Mucosa of gallbladder (tissue), 1 donor: ENCODE results near the gene FSTL5. TPM values are rescaled to one million over a fixed set of nuclear protein-coding genes. Genes with fewer than 3 reads are reported as not detected.
"Not testable (repeated sequence)": the region's sequence is repeated elsewhere in the genome, so short reads cannot be mapped to it uniquely, and the experiment has no call there.

Source experiments
- DNase-seq: peaks from one replicate; pipeline ENCODE4 v3.0.0-alpha.2; 2020; ENCODE audit warnings: low spot score
- total RNA-seq: library from RNA; stranded (reverse); gene quantifications from one replicate; pipeline ENCODE4 v1.2.1, GENCODE V29; 2021
- donor health status: DM: no; HTN: no; CAD: no.

The FSTL5 gene
- total RNA-seq, 1 donor from 2014 or later: 0.03 TPM

- no peak for DNase-seq
These were observed 322.0 kb downstream of the FSTL5 start for GRCh38 chr4:161841759-161842158.

- no peak for DNase-seq
These were observed 334.2 kb downstream of the FSTL5 start for GRCh38 chr4:161829591-161829990.

GRCh38 chr4:161828061-161828460 lies 335.7 kb downstream of the FSTL5 start:
- DNase-seq: no peak

- DNase-seq: no peak
These were observed 336.8 kb downstream of the FSTL5 start for GRCh38 chr4:161827013-161827412.

- no peak for DNase-seq
These were observed 340.4 kb downstream of the FSTL5 start for GRCh38 chr4:161823450-161823849.

GRCh38 chr4:161822174-161822573 lies 341.6 kb downstream of the FSTL5 start:
- no peak for DNase-seq

GRCh38 chr4:161817914-161818313 lies 345.9 kb downstream of the FSTL5 start:
- DNase-seq: no peak

GRCh38 chr4:161816958-161817357 lies 346.8 kb downstream of the FSTL5 start:
- DNase-seq: no peak

- DNase-seq: no peak
These were observed 348.0 kb downstream of the FSTL5 start for GRCh38 chr4:161815841-161816240.

GRCh38 chr4:161813889-161814288 lies 349.9 kb downstream of the FSTL5 start:
- DNase-seq: no peak

- no peak for DNase-seq
These were observed 350.4 kb downstream of the FSTL5 start for GRCh38 chr4:161813389-161813788.

GRCh38 chr4:161803171-161803570 lies 360.6 kb downstream of the FSTL5 start:
- DNase-seq: no peak

GRCh38 chr4:161799710-161800109 lies 364.1 kb downstream of the FSTL5 start:
- DNase-seq: no peak

- no peak for DNase-seq
These were observed 370.8 kb downstream of the FSTL5 start for GRCh38 chr4:161792991-161793390.

- DNase-seq: no peak
These were observed 371.8 kb downstream of the FSTL5 start for GRCh38 chr4:161791796-161792556.

- DNase-seq: no peak
These were observed 396.7 kb downstream of the FSTL5 start for GRCh38 chr4:161767116-161767515.

- no peak for DNase-seq
These were observed 401.0 kb downstream of the FSTL5 start for GRCh38 chr4:161762796-161763195.

GRCh38 chr4:161760008-161760407 lies 403.8 kb downstream of the FSTL5 start:
- no peak for DNase-seq

GRCh38 chr4:161758412-161758811 lies 405.4 kb downstream of the FSTL5 start:
- DNase-seq: not testable (repeated sequence)

- no peak for DNase-seq
These were observed 434.9 kb downstream of the FSTL5 start for GRCh38 chr4:161728929-161729328.

GRCh38 chr4:161721947-161722346 lies 441.9 kb downstream of the FSTL5 start:
- no peak for DNase-seq

- no peak for DNase-seq
These were observed 446.7 kb downstream of the FSTL5 start for GRCh38 chr4:161717084-161717483.

- no peak for DNase-seq
These were observed 448.9 kb downstream of the FSTL5 start for GRCh38 chr4:161714931-161715330.
